Left hindlimb (tissue), 1 donor: ENCODE measurements around the gene EXOC2.
A peak's percentile ranks its signal among the peaks of the same experiment; 100 is the strongest.

Experiments used
- DNase-seq: peaks from one replicate; pipeline ENCODE4 v3.0.0-alpha.2; 2018

EXOC2 gene, protein sequence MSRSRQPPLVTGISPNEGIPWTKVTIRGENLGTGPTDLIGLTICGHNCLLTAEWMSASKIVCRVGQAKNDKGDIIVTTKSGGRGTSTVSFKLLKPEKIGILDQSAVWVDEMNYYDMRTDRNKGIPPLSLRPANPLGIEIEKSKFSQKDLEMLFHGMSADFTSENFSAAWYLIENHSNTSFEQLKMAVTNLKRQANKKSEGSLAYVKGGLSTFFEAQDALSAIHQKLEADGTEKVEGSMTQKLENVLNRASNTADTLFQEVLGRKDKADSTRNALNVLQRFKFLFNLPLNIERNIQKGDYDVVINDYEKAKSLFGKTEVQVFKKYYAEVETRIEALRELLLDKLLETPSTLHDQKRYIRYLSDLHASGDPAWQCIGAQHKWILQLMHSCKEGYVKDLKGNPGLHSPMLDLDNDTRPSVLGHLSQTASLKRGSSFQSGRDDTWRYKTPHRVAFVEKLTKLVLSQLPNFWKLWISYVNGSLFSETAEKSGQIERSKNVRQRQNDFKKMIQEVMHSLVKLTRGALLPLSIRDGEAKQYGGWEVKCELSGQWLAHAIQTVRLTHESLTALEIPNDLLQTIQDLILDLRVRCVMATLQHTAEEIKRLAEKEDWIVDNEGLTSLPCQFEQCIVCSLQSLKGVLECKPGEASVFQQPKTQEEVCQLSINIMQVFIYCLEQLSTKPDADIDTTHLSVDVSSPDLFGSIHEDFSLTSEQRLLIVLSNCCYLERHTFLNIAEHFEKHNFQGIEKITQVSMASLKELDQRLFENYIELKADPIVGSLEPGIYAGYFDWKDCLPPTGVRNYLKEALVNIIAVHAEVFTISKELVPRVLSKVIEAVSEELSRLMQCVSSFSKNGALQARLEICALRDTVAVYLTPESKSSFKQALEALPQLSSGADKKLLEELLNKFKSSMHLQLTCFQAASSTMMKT

DNA sequence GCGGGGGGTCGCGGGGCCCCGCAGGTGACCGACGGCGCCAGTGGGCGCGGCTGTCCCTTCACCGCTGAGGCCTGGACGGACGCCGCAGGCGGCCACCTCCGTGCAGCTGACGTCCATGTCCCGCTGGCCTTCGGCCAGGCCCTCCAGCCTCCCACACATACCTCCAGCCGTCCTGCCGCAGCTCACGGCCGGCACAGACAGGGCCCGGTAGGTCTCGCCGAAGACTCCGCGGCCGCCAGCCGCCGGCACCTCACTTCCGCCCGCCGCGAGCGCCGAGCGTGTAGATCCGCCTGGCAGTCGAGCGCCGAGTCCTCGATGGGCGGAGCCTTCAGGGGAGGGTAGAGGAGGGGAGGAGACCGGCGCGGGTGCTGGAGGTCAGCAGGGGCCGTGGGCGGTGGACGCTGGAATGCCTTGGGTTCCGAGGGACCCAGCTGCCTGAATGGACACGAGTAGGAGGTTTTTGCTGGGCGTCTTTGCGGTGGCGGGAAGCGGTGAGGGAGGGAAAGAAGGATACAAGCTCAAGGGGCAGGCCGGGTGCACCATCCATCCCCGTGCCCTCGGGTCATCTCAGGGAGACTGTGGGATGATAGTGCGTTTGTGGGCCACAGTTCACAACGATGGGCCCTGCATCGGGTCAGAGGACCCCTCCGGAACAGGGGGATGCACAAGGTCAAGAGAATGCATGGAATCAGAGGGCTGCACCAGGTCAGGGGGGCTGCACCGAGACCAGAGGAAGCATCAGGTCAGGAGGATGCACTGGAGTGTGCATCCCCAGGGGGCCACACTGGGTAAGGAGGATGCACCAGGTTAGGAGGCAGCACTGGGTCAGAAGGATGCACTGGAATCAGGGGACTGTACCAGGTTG lies at the start of gene EXOC2:
Gene EXOC2, minus strand, starts transcription at position 282 of the 865 bp plus-strand sequence. CDS start 55,321 bp downstream, outside the sequence.
- peak; percentile 89 for DNase-seq

DNA sequence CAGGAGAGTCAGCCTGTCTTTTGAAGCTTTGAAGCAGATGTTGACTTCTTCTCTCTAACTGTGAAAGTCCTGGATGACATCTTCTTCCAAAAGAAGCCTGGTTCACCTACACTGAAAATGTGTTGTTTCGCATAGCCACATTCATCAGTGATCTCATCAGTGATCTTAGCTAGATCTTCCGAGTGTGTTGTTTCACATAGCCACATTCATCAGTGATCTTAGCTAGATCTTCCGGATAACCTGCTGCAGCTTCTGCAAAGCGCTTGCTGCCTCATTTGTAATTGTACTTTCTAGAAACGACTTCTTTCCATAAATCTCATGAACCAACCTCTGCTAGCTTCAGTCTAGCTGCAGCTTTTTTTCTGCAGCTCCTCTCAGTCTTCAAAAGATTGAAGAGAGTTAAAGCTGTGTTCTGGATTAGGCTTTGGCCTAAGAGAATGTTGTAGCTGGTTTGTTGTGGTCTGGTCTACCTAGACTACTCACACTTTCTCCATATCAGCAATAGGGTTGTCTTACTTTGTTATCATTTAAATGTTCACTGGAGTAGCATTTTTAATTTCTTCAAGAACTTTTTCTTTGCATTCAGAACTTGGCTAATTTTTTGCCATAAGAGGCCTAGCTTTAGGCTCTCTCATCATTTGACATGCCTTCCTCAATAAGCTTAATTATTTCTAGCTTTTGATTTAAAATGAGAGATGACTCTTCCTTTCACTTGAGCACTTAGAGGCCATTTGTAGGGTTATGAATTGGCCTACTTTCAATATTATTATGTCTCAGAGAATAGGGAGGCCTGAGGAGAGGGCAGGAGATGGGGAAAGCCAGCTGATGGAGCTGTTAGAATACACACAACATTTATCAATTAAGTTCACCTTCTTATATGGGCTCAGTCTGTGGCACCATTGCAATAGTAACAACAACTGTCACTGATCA lies 48.7 kb upstream of the EXOC2 start:
- DNase-seq: no peak

DNA sequence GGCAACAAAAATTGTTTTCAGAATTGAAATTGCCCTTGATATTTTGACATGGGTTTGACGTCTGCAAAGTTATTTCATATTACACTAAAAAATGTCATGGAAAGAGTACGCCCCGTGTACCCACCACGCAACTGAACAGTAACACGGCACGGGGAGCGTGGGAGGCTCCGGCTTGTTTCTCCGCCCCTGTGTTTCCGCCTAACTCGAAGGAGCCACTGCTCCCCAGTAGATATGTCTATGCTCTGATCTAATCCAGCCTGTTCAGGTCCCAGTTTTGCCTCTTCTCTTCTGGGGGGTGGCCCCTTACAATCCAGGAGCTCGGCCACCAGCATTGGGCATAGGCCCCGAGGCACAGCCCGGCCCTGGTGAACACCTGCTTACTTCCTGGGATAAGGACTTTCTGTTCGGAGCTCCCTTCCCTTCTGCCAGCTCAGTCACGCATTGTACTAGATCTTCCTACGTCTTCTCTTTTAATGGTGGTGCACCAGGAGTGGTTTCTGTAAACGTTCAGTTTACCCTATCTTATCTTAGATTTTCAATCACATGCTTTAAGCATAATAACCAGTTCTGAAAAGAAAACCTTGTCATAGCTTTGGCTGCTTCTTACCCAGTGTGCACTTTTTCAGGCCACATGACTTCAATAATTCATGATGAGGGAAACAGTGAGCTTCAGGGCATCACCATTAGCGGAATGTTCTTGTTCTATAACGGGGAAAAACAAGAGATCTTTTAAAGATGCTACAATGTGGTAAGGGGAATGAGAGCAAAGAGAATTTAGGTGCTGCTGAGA lies 43.9 kb upstream of the EXOC2 start:
- DNase-seq: no peak

DNA sequence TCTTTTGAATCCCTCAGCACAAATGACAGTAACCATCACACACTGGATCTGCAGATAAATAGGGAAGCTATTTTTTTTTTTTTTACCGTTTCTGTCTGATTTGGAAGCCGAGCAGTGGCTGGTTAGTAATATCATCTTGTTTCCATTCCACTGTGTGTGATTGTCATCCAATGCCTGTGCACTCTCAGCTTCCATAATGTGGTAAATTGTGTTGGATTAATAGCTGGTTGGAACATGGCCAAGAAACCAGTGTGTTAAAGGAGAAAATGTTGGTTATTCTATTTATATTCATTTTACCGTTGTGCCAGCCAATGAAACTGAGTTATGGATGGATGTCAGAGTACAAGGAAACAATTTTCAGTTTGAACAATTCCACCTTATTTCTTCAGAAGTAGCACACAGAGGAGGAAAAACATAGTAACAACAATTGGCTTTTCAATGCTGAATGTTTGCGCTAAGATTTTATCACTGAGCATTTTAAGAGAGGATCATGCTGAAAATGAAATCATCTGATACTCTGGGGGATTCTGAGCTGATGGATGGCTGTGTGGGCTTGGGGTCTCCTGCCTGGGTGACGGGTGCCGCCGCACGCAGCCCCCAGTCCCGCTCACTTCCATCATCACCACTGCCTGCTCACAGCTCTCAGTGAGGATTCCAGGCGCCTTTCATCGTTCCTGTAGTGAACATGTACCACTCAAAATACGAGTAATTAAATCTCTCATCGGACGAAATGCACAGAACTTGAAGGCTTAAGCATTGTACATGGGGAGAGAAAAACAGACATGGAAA lies 40.7 kb upstream of the EXOC2 start:
- no peak for DNase-seq

DNA sequence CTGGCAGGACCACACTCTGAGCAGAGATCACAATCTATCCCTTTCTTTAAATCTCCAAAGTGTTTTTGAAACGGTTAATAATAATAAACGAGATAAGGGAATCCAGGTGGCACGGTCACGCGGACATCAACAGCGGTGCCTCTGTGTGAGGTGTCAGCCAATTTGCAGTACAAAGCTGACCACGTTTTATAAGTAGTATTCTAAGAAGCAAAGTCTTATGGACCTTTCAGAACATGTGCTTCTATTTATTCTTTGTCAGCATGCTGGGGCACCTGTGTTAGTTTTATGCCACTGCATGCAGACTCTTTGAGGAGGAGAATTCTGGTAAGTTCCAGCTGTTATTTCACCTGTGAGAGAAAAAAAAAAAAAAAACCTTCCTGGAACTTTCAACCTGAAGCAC lies 39.0 kb upstream of the EXOC2 start:
- DNase-seq: no peak

DNA sequence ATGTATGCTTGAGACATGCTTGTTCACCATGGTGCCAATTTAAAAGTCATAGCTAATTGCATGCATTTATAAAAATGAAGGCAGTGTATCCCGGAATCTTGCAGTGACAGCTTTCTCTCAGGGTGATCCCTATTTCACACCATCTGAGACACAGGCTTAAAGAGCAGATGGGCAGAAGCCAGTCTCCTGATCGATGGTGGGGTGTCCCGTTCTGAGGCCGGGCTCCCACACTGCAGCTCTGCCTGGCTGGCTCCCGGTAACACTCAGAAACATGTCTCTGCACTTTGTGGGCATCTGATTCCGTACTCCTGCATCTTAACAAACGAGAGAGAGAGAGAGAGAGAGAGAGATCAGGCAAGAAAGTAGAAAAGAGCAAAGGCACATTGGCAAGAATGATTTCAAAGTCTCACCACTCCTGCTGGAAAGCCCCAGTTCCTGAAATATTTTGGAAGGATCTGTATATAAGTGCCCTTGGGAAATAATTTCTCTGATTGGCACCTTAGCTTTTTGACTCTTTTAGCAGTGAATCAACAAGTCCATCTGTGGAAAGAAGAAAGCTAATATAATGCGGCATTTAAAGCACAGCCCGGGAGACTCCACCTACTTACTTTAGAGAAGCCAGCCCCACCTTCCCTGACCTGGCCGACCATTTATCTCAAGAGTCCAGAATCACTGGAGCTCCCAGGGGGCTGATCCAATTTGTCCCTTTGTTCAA lies 36.8 kb upstream of the EXOC2 start:
- no peak for DNase-seq

DNA sequence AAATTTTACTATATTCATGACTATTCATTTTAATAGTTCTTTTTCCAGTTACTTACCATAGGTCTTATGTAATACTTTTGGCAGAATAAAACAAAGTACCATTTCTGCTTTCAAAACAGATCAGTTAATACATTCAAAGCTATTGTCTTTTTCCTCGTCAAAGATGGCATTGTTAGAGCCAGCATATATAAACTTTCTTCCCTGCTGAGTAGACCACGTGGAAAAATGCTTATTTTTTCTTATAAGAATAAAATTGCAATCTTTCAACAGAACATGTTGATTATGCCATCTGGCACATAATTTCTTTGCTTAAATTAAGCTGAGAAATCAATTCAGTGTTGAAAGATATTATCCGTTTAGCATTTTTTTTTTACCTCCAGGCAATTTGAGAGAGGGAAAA lies 34.9 kb upstream of the EXOC2 start:
- no peak for DNase-seq

DNA sequence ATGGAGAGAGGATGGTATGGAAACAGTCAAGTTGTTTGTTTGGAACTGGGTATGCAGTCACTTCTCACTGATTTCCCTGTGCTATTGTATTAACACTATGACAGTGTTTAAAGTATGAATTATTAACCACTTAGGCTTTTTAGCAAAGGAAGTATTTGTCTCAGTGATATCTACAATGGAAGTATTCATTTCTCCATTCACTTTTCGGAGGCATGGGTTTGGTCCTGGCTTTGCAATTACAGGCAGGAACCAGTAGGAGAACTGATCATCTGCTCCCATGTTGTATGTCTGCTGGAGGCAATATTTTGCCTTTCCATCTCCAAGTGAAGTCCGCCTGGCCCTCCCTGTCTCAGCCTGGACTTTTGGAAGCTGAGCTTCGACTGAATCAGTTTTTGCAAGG lies 30.6 kb upstream of the EXOC2 start:
- DNase-seq: no peak

DNA sequence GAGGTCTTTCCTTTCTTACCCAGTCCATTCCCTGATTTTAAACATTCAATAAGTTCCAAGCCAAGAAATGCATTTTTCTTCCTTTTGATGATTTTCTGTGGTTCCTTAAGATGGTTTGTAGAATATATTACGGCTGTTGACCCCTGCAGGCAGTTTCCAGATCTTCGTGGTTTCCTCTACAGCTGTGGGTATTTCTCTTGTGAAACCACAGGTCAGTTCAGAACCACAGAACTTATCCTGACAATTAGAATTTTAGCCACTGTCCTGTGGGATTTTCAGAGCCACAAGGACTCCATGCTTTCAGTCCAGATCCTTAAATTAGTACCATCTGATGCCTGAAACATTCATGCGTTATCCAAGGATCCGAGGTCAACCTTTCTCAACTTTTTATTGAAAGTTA lies 29.7 kb upstream of the EXOC2 start:
- DNase-seq: no peak

DNA sequence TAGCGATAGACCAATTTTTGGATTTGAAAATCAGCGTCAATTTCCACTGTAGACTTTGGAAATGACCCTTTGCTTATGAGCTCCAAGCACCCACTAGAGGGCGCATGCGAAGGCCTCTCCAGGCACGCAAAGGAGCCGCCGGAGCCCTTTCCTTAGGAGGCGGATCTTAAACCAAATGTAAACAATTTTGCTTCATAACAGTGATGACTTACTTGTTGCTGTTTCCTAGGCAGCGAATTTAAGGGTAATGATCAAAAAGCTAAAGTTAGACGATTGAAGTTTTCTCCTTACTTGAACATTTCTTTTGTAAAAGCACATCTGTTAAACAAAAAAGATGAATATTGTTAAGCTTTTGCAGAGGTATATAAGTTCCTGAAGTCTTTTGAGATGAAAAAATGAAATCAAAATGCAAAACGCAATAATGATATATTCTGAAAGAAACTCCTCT lies 29.2 kb upstream of the EXOC2 start:
- peak; percentile 78 for DNase-seq

DNA sequence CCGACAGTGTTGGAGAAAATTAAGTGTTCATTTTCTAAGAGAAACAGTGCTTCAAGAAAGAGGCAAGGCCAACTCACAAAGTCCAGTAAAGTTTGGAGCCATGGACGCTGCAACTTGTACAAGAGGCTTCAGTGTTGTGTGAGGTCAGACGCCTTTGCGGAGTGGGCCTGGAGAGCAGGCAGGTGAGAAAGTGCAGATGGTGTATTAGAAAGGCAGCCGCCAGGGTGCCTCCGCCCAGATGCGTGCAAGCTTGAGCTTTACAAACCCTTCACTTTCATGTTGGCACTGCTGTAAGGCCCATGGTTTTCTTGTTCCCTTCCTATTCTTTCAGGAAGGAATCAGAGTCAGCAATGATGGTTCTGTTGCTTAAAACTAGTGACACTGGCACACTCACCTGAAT lies 25.4 kb upstream of the EXOC2 start:
- no peak for DNase-seq

DNA sequence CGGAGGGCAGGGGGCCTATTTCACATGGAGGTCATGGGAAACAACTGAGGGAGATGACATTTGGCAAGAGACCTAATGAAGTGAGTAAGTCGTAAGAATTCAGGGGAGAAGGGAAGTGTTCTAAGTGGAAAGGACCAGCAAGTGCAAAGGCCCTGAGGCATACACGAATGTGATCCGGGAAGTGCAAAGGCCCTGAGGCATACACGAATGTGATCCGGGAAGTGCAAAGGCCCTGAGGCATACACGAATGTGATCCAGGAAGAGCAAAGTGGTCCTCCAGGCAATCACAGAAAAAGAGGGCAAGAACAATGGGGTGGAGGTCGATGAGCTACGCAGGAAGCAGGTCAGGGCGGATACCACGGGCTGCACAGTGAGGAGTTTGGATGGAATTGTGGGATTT lies 24.2 kb upstream of the EXOC2 start:
- DNase-seq: no peak

DNA sequence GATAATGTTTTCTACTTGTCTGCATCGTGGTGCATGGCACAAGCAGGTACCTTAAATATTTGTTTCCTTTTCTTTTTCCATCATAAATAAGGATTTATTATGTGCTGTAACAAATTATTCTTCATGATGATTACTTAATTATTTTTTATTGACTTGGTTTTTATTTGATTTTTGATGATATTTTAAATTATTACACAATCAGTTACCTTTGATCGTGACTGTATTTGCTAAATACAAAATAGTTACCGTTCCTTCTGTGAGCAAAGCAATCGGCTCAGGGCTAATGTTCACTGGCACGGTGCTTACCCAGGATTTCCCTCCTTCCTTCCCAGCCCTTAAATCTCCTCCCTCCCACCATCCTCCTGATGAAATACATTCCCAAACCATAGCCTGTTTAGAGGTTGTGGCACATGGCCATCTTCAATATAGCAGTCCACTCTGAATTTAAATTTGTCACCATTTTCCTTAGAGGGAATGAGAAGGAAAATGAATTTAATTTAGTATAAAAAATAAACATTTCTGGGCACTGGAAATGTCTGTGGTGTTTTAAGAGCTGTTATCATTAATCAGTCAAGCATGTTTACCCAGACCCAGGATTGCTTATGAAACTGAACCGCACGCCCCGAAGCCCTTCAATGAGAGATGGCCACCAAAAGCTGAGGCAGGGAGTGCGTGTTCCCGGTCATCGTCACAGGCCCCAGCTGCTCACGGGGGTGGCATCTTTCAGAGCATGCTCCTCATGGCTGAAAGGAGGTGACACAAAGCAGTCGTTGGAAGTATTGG lies 23.0 kb upstream of the EXOC2 start:
- DNase-seq: no peak

DNA sequence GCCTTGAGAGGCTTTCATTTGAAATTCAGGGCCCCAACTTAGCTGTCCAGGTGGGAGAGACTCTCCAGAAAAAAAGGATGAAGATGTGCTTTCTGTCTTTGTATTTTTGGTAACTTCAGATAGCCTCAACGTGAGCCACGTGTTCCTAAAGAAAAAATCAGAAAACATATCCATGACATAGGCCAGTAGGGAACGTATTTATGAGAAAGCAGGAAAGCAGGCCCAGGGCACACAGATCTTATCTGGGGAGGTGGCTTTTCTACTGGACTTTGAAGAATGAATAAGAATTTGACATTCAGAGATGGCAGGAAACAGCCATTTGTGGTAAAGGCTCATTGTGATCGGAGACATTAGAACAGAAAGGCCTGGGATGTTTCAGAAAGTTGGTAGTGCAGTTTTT lies 21.2 kb upstream of the EXOC2 start:
- DNase-seq: no peak

DNA sequence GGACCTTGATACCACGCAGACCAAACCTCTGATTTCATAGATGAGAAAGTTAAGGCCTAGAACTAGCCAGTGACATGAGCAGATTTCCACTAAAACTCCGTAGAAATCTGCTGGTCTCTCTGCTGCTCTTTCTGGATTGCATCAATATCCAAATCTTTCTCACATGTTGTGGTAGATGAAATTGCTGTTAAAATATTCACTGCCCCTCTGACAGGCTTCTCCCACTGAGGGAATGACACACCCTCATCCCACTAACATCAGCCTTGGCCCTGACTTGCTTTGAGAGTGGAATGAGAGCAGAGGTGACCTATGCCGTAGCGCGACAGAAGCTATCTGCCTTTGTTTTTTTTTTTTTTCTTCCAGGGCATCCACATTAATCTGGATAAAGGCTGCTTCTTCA lies 20.4 kb upstream of the EXOC2 start:
- DNase-seq: no peak

DNA sequence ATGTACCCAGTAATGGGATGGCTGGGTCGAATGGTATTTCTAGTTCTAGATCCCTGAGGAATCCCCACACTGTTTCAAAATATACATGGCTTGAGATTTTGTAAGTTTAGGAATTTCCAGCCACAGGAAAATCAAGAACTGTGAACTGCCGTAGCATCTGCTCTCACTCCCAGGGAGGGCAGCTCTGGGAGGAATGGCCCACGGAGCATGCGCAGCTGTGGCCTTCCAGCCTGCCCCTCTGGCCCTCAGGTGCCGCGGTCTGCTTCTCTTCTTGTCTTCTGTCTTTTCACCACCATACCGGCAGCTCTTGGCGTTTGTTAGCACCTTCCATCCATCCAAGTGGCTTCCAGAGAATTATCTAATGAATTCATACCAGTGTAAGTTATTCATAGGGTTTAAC lies 19.9 kb upstream of the EXOC2 start:
- no peak for DNase-seq

DNA sequence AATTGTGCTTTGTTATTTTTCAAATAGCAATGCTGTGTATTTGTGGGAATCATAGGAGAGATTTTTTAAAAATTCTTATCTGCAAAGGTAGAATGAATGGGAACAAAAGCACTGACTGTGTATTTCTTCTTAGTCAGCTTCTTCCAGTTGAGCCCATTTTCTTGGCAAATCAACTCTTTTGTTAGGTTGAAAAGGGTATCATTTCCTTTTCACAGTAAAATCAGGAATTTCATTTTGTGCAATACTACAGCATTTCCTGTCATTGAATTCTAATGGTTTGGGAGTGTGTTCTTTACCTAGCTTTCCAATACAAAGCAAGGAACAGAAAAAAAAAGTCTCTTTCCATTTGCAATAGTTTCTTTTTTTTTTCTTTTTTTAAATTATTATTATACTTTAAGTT lies 19.0 kb upstream of the EXOC2 start:
- no peak for DNase-seq
